HepG2 (cell line): ENCODE data around the gene IFIT1B. TPM values are rescaled to one million over a fixed set of nuclear protein-coding genes. Genes with fewer than 3 reads are reported as not detected.

Source experiments
- ATAC-seq: fragments of 200-7000 bp; cut with Tn5 transposase; 3 replicates; pipeline ENCODE4 v1.9.1; 2020; ENCODE audit warnings: mild to moderate bottlenecking, moderate library complexity
- BruUV-seq: library from RNA; stranded (reverse); fragments of 400-500 nt; replicated peaks from 2 replicates; lab custom pipeline; 2021; lab: Mats Ljungman, UMichigan
- CTCF ChIA-PET: fragments of 300-600 bp; formaldehyde crosslinking; extraction: SDS; loops from one replicate; lab custom pipeline; 2021; ENCODE audit warnings: low total read pairs, inconsistent platforms, low intra/inter-chr PET ratio; lab: Yijun Ruan, JAX
- POLR2A ChIA-PET: fragments of 350-600 bp; sonication (Branson Sonifier 250); formaldehyde crosslinking; loops from one replicate; lab custom pipeline; 2020; ENCODE audit warnings: antibody characterized with exemption, inconsistent platforms; lab: Yijun Ruan, JAX
- DNase-seq: peaks from one replicate; pipeline ENCODE4 v3.0.0-alpha.2; 2015; ENCODE audit warnings: low spot score
- FAIRE-seq: peaks from 3 replicates; lab custom pipeline; 2011; peaks lifted over from hg19 to GRCh38; lab: Jason Lieb, UNC
- H2AFZ ChIP-seq: one replicate; pipeline ENCODE4 v1.6.1; 2011; ENCODE audit warnings: low read length, inconsistent platforms
- H3K27ac ChIP-seq: fragments of 300-600 bp; 3 replicates; pipeline ENCODE4 v1.8.0; 2011; ENCODE audit warnings: mixed run types, mild to moderate bottlenecking, mixed read lengths, low read length, inconsistent platforms; ENCODE audit not compliant: insufficient read depth; ENCODE audit errors: extremely low read length
- H3K27me3 ChIP-seq, 2 experiments: fragments of 200-600 bp in 1 of 2; 2 replicates in 1 of 2; 3 replicates in 1 of 2; pipeline versions ENCODE4 v1.6.0 to v1.8.0; 2011; ENCODE audit warnings: low read length in 2 of 2, mild to moderate bottlenecking in 2 of 2, moderate library complexity in 2 of 2, inconsistent platforms in 1 of 2; ENCODE audit not compliant: insufficient read depth in 2 of 2, control insufficient read depth in 1 of 2
- H3K36me3 ChIP-seq, 2 experiments: fragments of 200-600 bp in 1 of 2; replicated peaks in 1 of 2; 2 replicates in 1 of 2; 3 replicates in 1 of 2; pipeline versions ENCODE4 v1.5.1 to v1.8.0; 2011; ENCODE audit warnings: low read length in 2 of 2, inconsistent platforms in 1 of 2; ENCODE audit not compliant: insufficient read depth in 2 of 2, control insufficient read depth in 1 of 2
- H3K4me1 ChIP-seq: 2 replicates; pipeline ENCODE4 v1.5.1; 2012; ENCODE audit warnings: low read length, inconsistent platforms; ENCODE audit not compliant: insufficient read depth
- H3K4me2 ChIP-seq: 2 replicates; pipeline ENCODE4 v1.6.0; 2011; ENCODE audit warnings: low read depth, low read length, inconsistent platforms
- H3K4me3 ChIP-seq, 3 experiments: fragments of 200-600 bp in 1 of 3; sonication (generic), shearing (Covaris generic) in 1 of 3; replicated peaks in 1 of 3; 2 replicates each; pipeline ENCODE4 v1.5.1; 2011 to 2016; ENCODE audit warnings: low read length in 3 of 3, inconsistent platforms in 2 of 3, low read depth in 2 of 3, mild to moderate bottlenecking in 2 of 3, control low read depth in 1 of 3, mixed read lengths in 1 of 3; ENCODE audit not compliant: insufficient read depth in 1 of 3
- H3K79me2 ChIP-seq: one replicate; pipeline ENCODE4 v1.6.1; 2011; ENCODE audit warnings: low read length, inconsistent platforms; ENCODE audit not compliant: insufficient read depth
- H3K9ac ChIP-seq: 2 replicates; pipeline ENCODE4 v1.6.0; 2011; ENCODE audit warnings: mild to moderate bottlenecking, low read depth, low read length, inconsistent platforms; ENCODE audit not compliant: insufficient read depth
- H3K9me3 ChIP-seq: 2 replicates; pipeline ENCODE4 v1.5.1; 2012; ENCODE audit warnings: mild to moderate bottlenecking, low read length
- H4K20me1 ChIP-seq: 2 replicates; pipeline ENCODE4 v1.6.0; 2011; ENCODE audit warnings: inconsistent platforms, mild to moderate bottlenecking, low read length, moderate library complexity; ENCODE audit not compliant: insufficient read depth
- ATF7 ChIP-seq, 2 experiments: fragments of 450-650 bp in 1 of 2; sonication (generic) in 1 of 2; formaldehyde crosslinking in 1 of 2; IDR thresholded peaks; 2 replicates each; pipeline versions ENCODE4 v1.4.0 to v1.6.1; 2016 to 2020; ENCODE audit warnings: antibody characterized with exemption in 1 of 2, mild to moderate bottlenecking in 1 of 2, missing genetic modification reagents in 1 of 2
- CC2D1A ChIP-seq: sonication (generic); formaldehyde crosslinking; IDR thresholded peaks from 2 replicates; pipeline ENCODE4 v1.8.1; 2023; ENCODE audit warnings: mild to moderate bottlenecking, missing genetic modification reagents
- GATAD1 ChIP-seq: IDR thresholded peaks from 2 replicates; pipeline ENCODE4 v1.6.1; 2016; ENCODE audit warnings: missing genetic modification reagents, missing compliant biosample characterization
- KLF6 ChIP-seq: IDR thresholded peaks from 2 replicates; pipeline ENCODE4 v1.8.0; 2016; ENCODE audit warnings: missing biosample characterization, missing genetic modification reagents
- NFIB ChIP-seq: sonication (generic); formaldehyde crosslinking; IDR thresholded peaks from 2 replicates; pipeline ENCODE4 v1.9.0; 2021; ENCODE audit warnings: missing genetic modification reagents, mild to moderate bottlenecking, borderline replicate concordance
- NRL ChIP-seq: sonication (generic); formaldehyde crosslinking; IDR thresholded peaks from 2 replicates; pipeline ENCODE4 v1.5.0; 2020; ENCODE audit warnings: missing genetic modification reagents, mild to moderate bottlenecking, moderate library complexity, borderline replicate concordance
- RXRB ChIP-seq: IDR thresholded peaks from 2 replicates; pipeline ENCODE4 v1.6.1; 2016; ENCODE audit warnings: borderline replicate concordance, missing genetic modification reagents, missing compliant biosample characterization
- TCF7L2 ChIP-seq: IDR thresholded peaks from 2 replicates; pipeline ENCODE4 v1.6.1; 2011; ENCODE audit warnings: mild to moderate bottlenecking, low read depth, low read length, moderate library complexity
- UBTF ChIP-seq: sonication (generic); formaldehyde crosslinking; IDR thresholded peaks from 2 replicates; pipeline ENCODE4 v1.4.0; 2020; ENCODE audit warnings: mild to moderate bottlenecking, missing genetic modification reagents
- YEATS4 ChIP-seq: sonication (generic); formaldehyde crosslinking; IDR thresholded peaks from 2 replicates; pipeline ENCODE4 v1.4.0; 2020; ENCODE audit warnings: missing genetic modification reagents, borderline replicate concordance
- ZNF207 ChIP-seq: fragments of 450-650 bp; IDR thresholded peaks from 2 replicates; pipeline ENCODE4 v1.6.1; 2016; ENCODE audit warnings: antibody characterized with exemption, borderline replicate concordance
- ZNF317 ChIP-seq: sonication (generic); formaldehyde crosslinking; IDR thresholded peaks from 2 replicates; pipeline ENCODE4 v1.5.0; 2020; ENCODE audit warnings: mild to moderate bottlenecking, missing genetic modification reagents
- ZNF501 ChIP-seq: sonication (generic); formaldehyde crosslinking; IDR thresholded peaks from 2 replicates; pipeline ENCODE4 v1.5.1; 2020; ENCODE audit warnings: mild to moderate bottlenecking, moderate library complexity, missing genetic modification reagents
- ZNF773 ChIP-seq: sonication (generic); formaldehyde crosslinking; IDR thresholded peaks from 2 replicates; pipeline ENCODE4 v1.4.0; 2020; ENCODE audit warnings: missing genetic modification reagents, borderline replicate concordance
- WGBS: methylation state at CpG from one replicate; pipeline ENCODE4 v1.1.6; 2017; ENCODE audit warnings: low lambda C conversion rate; 5-methylcytosine and 5-hydroxymethylcytosine counted together
- in situ Hi-C: cut with HindIII; loops from 2 replicates; pipeline ENCODE4 v1.10.0; 2017; ENCODE audit warnings: low pct_unique_long_range_greater_than_20kb; ENCODE audit not compliant: extremely low pct_ligation_motif_present
- intact Hi-C: fragments of 100-400 bp; cut with micrococcal nuclease; formaldehyde crosslinking; loops from one replicate; pipeline ENCODE4 v1.10.0; 2022; ENCODE audit not compliant: unreplicated experiment
- polyA plus RNA-seq, 8 experiments: library from polyadenylated mRNA; depleted of rRNA in 3 of 8; stranded (reverse) in 7 of 8; unstranded in 1 of 8; fragments of >200 nt; fragmentation: Illumina TruSeq in 4 of 8; extraction: Trizol in 4 of 8; gene quantifications; 2 replicates each; pipeline versions ENCODE4 v1.2.1 to v1.2.3, GENCODE V29; 2011 to 2016; ENCODE audit warnings: low read depth in 4 of 8, missing spikeins in 1 of 8, mixed read lengths in 1 of 8; ENCODE audit not compliant: insufficient read depth in 1 of 8
- total RNA-seq, 5 experiments: library from RNA; depleted of rRNA; stranded (reverse); fragments of >200 nt; fragmentation: Illumina TruSeq; extraction: Trizol; gene quantifications; 2 replicates each; pipeline ENCODE4 v1.2.3, GENCODE V29; 2016; ENCODE audit warnings: low read depth in 1 of 5
- TF ChIP-seq, protein P1 (sequence below): sonication (generic); formaldehyde crosslinking; IDR thresholded peaks from 2 replicates; pipeline ENCODE4 v1.5.0; 2020; ENCODE audit warnings: missing genetic modification reagents

IFIT1B gene
- total and polyA plus RNA-seq, 2 of the 13 experiments (the other 11 are each of a cell fraction or from before 2014, with no cell fraction given), result not detected

DNA sequence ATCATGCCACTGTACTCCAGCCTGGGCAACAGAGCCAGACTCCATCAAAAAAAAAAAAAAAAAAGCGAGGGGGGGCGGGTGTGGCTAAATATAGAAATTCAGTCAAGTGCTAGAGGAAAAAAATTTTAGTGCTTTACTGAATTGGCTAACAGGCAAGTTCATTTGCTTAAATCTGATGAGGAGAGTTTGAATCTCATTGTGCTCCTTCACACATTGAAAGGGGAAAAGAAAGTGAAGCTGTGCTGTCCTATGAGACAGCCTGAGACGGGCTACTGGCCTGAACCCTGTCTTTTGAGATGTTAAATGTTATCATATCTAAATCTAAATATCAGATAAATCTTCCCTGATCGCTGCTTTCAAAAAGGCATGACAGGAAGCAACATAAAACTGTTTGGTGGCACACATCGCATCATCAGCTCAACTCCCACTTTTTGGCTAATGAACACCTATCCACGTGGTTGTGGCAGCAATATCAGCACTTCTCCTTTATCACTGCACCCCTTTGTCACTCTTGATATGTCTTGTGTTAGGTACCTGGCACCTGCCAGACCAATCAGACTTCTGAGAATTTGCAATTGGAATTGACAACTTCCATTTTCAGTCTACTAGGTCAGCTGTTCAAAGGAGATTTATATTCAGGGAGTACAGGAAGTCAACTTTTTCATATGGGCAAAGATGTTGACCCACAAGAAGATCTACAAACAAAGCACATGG, 14.0 kb upstream of the IFIT1B start (continued):
- no peak for TF ChIP-seq NRL (CRISPR knock-in tag)
- TF ChIP-seq ZNF317 (CRISPR knock-in tag), result no peak
- TF ChIP-seq KLF6 (CRISPR knock-in tag), result no peak
- no peak for TF ChIP-seq ZNF773
- no peak for TF ChIP-seq YEATS4 (CRISPR knock-in tag)

DNA sequence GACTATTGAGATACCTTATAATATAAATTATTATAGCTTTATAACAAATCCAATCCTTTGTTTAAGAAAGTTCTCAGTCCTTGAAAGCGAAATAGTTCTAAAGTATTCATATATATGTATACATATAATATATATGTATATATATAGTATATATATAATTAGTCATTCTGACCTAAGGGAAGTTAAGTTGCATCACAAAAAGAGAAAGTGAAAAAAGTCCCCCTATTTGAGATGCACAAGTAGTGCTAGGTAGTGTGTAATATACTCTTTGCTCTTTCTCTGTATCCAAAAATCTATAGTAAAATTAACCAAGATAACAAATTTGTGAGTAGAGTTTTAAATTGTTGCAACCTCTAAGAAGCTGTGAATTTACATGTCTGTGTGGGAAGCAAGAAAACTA, 13.3 kb upstream of the IFIT1B start:
- Histone ChIP-seq H2AFZ (no peak overlapping the region), H3K27me3 (no peaks in the 10 kb centered on the region), H3K9ac (no peak overlapping the region), H3K79me2 (no peaks in the 10 kb centered on the region), H3K27ac (no peak overlapping the region), H3K9me3 (no peaks in the 10 kb centered on the region), H3K4me2 (no peak overlapping the region), H3K4me3 (no peak overlapping the region)
- no peak for FAIRE-seq
- in situ Hi-C loops, result no loop called here
- POLR2A ChIA-PET, result no interaction called here
- intact Hi-C loops, result no loop called here
- WGBS, result 13% methylated on average over 1 of the region's 1 CpG
- BruUV-seq, result no TSS peak
- no peak for TF ChIP-seq CC2D1A (CRISPR knock-in tag)
- TF ChIP-seq UBTF (CRISPR knock-in tag), result no peak
- no peak for TF ChIP-seq ZNF207
- TF ChIP-seq GATAD1 (CRISPR knock-in tag), result no peak
- no peak for TF ChIP-seq NFIB (CRISPR knock-in tag)
- no peak for TF ChIP-seq ZNF501 (CRISPR knock-in tag)
- no peak for TF ChIP-seq TCF7L2
- TF ChIP-seq, protein P1, sequence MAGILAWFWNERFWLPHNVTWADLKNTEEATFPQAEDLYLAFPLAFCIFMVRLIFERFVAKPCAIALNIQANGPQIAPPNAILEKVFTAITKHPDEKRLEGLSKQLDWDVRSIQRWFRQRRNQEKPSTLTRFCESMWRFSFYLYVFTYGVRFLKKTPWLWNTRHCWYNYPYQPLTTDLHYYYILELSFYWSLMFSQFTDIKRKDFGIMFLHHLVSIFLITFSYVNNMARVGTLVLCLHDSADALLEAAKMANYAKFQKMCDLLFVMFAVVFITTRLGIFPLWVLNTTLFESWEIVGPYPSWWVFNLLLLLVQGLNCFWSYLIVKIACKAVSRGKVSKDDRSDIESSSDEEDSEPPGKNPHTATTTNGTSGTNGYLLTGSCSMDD (CRISPR knock-in tag), result no peak
- TF ChIP-seq ATF7 (IDR thresholded peaks at IDR 0.05), result no peak
- TF ChIP-seq ATF7 (CRISPR knock-in tag; IDR thresholded peaks at IDR 0.05), result no peak
- TF ChIP-seq RXRB, result no peak
- TF ChIP-seq, all 625 proteins: peak for 0
- no peaks in the 10 kb centered on the region for H3K36me3 ChIP-seq
- ATAC-seq, result no peak
- CTCF ChIA-PET, result no interaction called here
- no peaks in the 10 kb centered on the region for H4K20me1 ChIP-seq
- DNase-seq, result no peak
- no peaks in the 10 kb centered on the region for H3K4me1 ChIP-seq
